Measurements from ENCODE around the gene C16orf54.
"Not testable (repeated sequence)": the region's sequence is repeated elsewhere in the genome, so short reads cannot be mapped to it uniquely, and the experiment has no call there.

Gene C16orf54

GRCh38 chr16:29707160-29707559 is 38.6 kb downstream of the C16orf54 start:
- DNase-seq: not testable (repeated sequence)

- DNase-seq: no peak
Measured at GRCh38 chr16:29705030-29705429, 40.8 kb downstream of the C16orf54 start.

- DNase-seq: no peak
Measured at GRCh38 chr16:29702269-29702668, 43.5 kb downstream of the C16orf54 start.

DNA sequence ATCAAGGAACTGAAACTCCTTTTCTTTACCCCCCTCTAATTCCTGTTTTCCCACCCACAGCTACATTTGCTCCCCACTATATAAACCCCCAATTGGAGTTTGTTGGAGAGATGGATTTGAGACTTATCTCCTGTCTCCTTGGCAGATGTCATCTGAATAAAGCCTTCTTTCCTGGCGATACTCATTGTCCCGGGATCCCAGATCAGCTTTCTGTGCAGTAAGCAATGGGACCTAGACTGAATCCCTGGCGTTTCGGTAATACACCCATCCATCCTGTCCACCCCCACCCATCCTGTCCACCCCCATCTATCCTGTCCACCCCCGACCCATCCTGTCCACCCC is 44.6 kb downstream of the C16orf54 start:
- DNase-seq: no peak

DNA sequence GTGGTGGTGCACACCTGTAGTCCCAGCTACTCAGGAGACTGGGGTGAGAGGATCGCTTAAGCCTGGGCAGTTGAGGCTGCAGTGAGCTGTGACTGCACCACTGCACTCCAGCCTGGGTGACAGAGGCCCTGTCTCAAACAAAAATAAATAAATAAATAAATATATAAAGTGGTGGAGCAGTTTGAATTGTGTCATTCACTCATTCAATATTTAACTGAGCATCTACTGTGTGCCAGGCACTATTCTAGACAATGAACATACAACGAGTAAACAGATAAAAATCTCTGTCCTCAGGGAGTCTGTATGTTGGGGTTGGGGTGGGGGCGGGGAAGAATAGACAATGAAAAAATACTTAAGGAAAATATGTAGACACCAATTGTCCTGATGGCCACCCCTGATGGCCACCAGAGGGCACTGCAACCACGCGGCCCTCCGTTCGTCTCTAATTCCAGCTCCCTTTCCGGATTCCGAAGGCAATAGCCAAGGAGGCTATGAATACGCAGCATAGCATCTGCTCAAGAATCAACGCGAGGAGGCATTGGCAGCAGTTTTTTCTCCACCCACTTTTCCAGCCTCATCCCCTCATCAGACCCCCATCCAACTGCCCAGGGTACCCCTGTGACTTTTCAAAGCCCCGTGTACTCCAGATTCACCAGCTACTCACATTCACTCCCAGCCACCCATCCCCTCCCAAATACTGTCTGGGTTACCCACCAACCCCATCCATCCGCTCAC is 45.4 kb downstream of the C16orf54 start:
- DNase-seq: peak; percentile 84 to 90 (median 86)

GRCh38 chr16:29699324-29700219 is 46.2 kb downstream of the C16orf54 start:
- peak; percentile 26 to 48 (median 34) for DNase-seq

- DNase-seq: no peak
Measured at GRCh38 chr16:29698484-29699323, 47.1 kb downstream of the C16orf54 start.

DNA sequence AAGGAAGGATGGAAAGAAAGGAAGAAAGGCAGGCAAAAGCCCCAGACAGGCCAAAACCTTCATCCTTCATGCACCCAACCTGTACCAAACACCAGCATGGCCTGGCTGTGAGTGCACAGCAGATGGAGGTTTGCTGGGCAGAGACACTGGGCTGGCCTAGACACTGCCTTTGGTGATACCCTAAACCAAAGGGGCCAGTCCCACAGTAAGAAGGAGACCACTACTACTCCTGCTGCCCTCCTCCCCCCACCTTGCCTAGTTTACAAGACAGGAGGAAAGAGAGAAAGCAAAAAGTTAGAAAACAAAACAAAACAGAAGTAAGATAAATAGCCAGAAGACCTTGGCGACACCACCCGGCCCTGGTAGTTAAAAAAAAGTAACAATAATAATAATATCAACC is 47.7 kb downstream of the C16orf54 start:
- DNase-seq: no peak

DNA sequence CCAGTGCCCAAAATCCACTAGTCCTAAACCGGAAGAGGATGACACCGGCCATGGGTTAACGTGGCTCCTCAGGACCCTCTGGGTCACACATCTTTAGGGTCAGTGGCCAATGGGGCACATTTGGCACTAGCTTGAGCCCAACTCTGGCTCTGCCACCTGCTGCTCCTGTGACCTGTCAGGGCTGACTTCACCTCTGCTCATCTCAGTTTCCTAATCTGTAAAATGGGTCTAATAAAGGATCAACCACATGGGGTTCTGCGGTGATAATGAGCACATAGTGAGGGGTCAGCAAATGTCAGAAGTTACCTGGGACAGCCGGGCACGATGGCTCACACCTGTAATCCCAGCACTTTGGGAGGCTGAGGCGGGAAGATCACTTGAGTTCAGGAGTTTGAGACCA is 48.4 kb downstream of the C16orf54 start:
- no peak for DNase-seq

DNA sequence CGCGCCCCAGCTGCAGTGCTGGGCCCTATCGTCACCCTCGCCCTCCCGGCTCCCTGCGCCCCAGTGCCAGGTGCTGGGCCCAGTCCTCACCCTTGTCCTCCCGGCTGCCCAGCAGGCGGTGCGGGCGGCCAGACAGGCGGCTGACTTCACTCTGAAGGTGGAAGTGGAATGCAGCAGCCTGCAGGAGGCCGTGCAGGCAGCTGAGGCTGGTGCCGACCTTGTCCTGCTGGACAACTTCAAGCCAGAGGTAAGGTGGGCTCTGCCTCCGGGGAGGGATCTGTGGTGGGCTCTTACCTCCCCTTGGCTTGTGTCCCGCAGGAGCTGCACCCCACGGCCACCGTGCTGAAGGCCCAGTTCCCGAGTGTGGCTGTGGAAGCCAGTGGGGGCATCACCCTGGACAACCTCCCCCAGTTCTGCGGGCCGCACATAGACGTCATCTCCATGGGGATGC is 48.9 kb downstream of the C16orf54 start:
- DNase-seq: no peak

DNA sequence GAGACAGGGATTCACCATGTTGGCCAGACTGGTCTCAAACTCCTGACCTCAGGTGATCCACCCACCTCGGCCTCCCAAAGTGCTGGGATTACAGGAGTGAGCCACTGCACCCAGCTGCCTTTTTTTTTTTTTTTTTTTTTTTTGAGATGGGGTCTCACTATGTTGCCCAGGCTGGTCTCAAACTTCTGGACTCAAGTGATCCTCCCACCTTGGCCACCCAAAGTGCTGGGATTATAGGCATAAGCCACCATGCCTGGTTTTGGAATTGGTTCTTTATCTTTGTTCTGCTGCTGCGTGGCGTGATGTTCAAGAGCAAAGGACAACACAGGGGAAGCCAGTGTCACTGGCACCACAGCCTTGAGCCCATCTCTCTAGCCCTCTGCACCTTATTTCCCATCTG is 50.1 kb downstream of the C16orf54 start:
- not testable (repeated sequence) for DNase-seq

GRCh38 chr16:29694384-29695195 is 51.2 kb downstream of the C16orf54 start:
- no peak for DNase-seq

DNA sequence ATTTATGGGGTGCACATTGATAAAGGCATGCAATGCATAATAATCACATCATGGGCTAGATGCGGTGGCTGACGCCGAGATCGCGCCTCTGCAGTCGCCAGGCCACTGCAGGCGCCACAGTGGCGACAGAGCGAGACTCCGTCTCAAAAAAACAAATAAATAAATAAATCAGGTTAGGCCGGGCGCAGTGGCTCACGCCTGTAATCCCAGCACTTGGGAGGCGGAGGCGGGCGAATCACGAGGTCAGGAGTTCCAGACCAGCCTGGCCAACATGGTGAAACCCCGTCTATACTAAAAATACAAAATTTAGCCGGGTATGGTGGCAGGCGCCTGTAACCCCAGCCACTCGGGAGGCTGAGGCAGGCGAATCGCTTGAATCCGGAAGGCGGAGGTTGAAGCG is 53.2 kb downstream of the C16orf54 start:
- not testable (repeated sequence) for DNase-seq
